Measurements from ENCODE around the gene LNX1.

- TF ChIP-seq POLR2A (IDR thresholded peaks at IDR 0.05; ENCODE audit: low read length) (no peak), GATA1 (IDR thresholded peaks at IDR 0.05; ENCODE audit: low read depth, low read length) (no peak)
These were observed 46.1 kb upstream of the LNX1 start for GRCh38 chr4:53637348-53637747.
